H1 (cell line): ENCODE data around the gene TSPOAP1. TPM values are rescaled to one million over a fixed set of nuclear protein-coding genes. Genes with fewer than 3 reads are reported as not detected.

Experiments
- CTCF ChIA-PET: fragments of 300-600 bp; sonication (Branson Sonifier 250); formaldehyde crosslinking; loops from one replicate; lab custom pipeline; 2021; ENCODE audit not compliant: partially characterized antibody; lab: Charles Lee
- POLR2A ChIA-PET: fragments of 300-600 bp; sonication (Branson Sonifier 250); formaldehyde crosslinking; loops from one replicate; lab custom pipeline; 2021; ENCODE audit warnings: inconsistent platforms; ENCODE audit not compliant: partially characterized antibody; lab: Charles Lee
- DNase-seq, 2 experiments: peaks; one replicate each; pipeline versions ENCODE4 v3.0.0 to v3.0.0-alpha.2; 2010 to 2022; ENCODE audit warnings: low spot score in 2 of 2, low read depth in 1 of 2, mixed read lengths in 1 of 2
- FAIRE-seq: peaks from 2 replicates; lab custom pipeline; 2011; peaks lifted over from hg19 to GRCh38; lab: Jason Lieb, UNC
- H2AFZ ChIP-seq: 2 replicates; pipeline ENCODE4 v1.8.1; 2012; ENCODE audit warnings: low read length, inconsistent platforms
- H2AK5ac ChIP-seq: 2 replicates; pipeline ENCODE4 v1.6.1; 2013; ENCODE audit warnings: low read depth, low read length
- H2BK120ac ChIP-seq: replicated peaks from 2 replicates; pipeline ENCODE3; 2013; ENCODE audit warnings: low read depth, low read length, inconsistent platforms
- H2BK12ac ChIP-seq: 2 replicates; pipeline ENCODE4 v1.6.1; 2013; ENCODE audit warnings: low read depth, low read length
- H2BK15ac ChIP-seq: 2 replicates; pipeline ENCODE4 v1.6.1; 2013; ENCODE audit warnings: low read length
- H2BK20ac ChIP-seq: 2 replicates; pipeline ENCODE4 v1.6.1; 2013; ENCODE audit warnings: low read length
- H2BK5ac ChIP-seq: 2 replicates; pipeline ENCODE4 v1.6.1; 2013; ENCODE audit warnings: low read depth, low read length
- H3K14ac ChIP-seq: 2 replicates; pipeline ENCODE4 v1.6.1; 2013; ENCODE audit warnings: inconsistent platforms; ENCODE audit not compliant: insufficient read length
- H3K18ac ChIP-seq: 2 replicates; pipeline ENCODE4 v1.6.1; 2013; ENCODE audit warnings: low read length; ENCODE audit errors: extremely low read depth
- H3K23ac ChIP-seq: 2 replicates; pipeline ENCODE4 v1.6.1; 2013; ENCODE audit warnings: inconsistent platforms; ENCODE audit not compliant: insufficient read length
- H3K23me2 ChIP-seq: 2 replicates; pipeline ENCODE4 v1.6.1; 2013; ENCODE audit warnings: low read depth, low read length
- H3K27ac ChIP-seq: 2 replicates; pipeline ENCODE4 v1.6.1; 2011; ENCODE audit warnings: low read depth, low read length, inconsistent platforms
- H3K27me3 ChIP-seq, 4 experiments: replicated peaks in 1 of 4; 1 replicate in 1 of 4; 2 replicates in 3 of 4; pipeline versions ENCODE4 v1.6.1 to v1.8.1; 2011 to 2013; ENCODE audit warnings: low read length in 3 of 4, mild to moderate bottlenecking in 3 of 4, inconsistent platforms in 2 of 4, mixed read lengths in 2 of 4, moderate library complexity in 1 of 4; ENCODE audit not compliant: control insufficient read depth in 3 of 4, insufficient read depth in 3 of 4; ENCODE audit errors: extremely low read depth in 1 of 4
- H3K36me3 ChIP-seq, 4 experiments: 2 replicates each; pipeline versions ENCODE4 v1.6.1 to v1.8.1; 2011 to 2013; ENCODE audit warnings: mild to moderate bottlenecking in 4 of 4, low read length in 3 of 4, moderate library complexity in 2 of 4, control low read depth in 1 of 4, inconsistent platforms in 1 of 4; ENCODE audit not compliant: insufficient read depth in 4 of 4, control insufficient read depth in 2 of 4
- H3K4ac ChIP-seq: replicated peaks from 2 replicates; pipeline ENCODE3; 2013; ENCODE audit warnings: low read length, low read depth, mixed read lengths, inconsistent platforms; ENCODE audit not compliant: insufficient read length
- H3K4me1 ChIP-seq, 4 experiments: replicated peaks in 1 of 4; 1 replicate in 1 of 4; 2 replicates in 3 of 4; pipeline versions ENCODE4 v1.6.1 to v1.8.1; 2011 to 2013; ENCODE audit warnings: low read length in 3 of 4, inconsistent platforms in 2 of 4, mixed read lengths in 1 of 4; ENCODE audit not compliant: insufficient read depth in 4 of 4, control insufficient read depth in 3 of 4
- H3K4me2 ChIP-seq, 2 experiments: 2 replicates each; pipeline versions ENCODE4 v1.6.1 to v1.8.1; 2011 to 2013; ENCODE audit warnings: low read depth in 2 of 2, low read length in 2 of 2, control low read depth in 1 of 2, inconsistent platforms in 1 of 2, mild to moderate bottlenecking in 1 of 2; ENCODE audit not compliant: insufficient read depth in 1 of 2
- H3K4me3 ChIP-seq, 4 experiments: fragments of 200-600, 300-600 bp in 1 of 4; sonication (generic), shearing (Covaris generic), sonication (Bioruptor Twin) in 1 of 4; 2 replicates each; pipeline versions ENCODE4 v1.5.1 to v1.8.1; 2011 to 2016; ENCODE audit warnings: low read length in 4 of 4, low read depth in 3 of 4, control low read depth in 2 of 4, inconsistent platforms in 2 of 4, mild to moderate bottlenecking in 2 of 4, mixed read lengths in 1 of 4, moderate library complexity in 1 of 4; ENCODE audit not compliant: insufficient read depth in 2 of 4; ENCODE audit errors: extremely low read depth in 1 of 4
- H3K56ac ChIP-seq: replicated peaks from 2 replicates; pipeline ENCODE3; 2013; ENCODE audit warnings: low read depth, mild to moderate bottlenecking, mixed read lengths, low read length, inconsistent platforms; ENCODE audit not compliant: insufficient read length
- H3K79me1 ChIP-seq: 2 replicates; pipeline ENCODE4 v1.6.1; 2013; ENCODE audit warnings: low read depth, low read length, control low read depth
- H3K79me2 ChIP-seq, 2 experiments: 2 replicates each; pipeline versions ENCODE4 v1.6.1 to v1.8.1; 2012 to 2013; ENCODE audit warnings: low read length in 2 of 2, mild to moderate bottlenecking in 2 of 2, inconsistent platforms in 1 of 2; ENCODE audit not compliant: insufficient read depth in 2 of 2, control insufficient read depth in 1 of 2
- H3K9ac ChIP-seq, 4 experiments: replicated peaks in 1 of 4; 1 replicate in 1 of 4; 2 replicates in 3 of 4; pipeline versions ENCODE4 v1.6.1 to v1.8.1; 2011 to 2013; ENCODE audit warnings: low read depth in 3 of 4, low read length in 3 of 4, control low read depth in 2 of 4, mild to moderate bottlenecking in 2 of 4, moderate library complexity in 2 of 4, inconsistent platforms in 1 of 4; ENCODE audit errors: extremely low read depth in 1 of 4
- H3K9me3 ChIP-seq, 2 experiments: 2 replicates each; pipeline versions ENCODE4 v1.6.1 to v1.8.1; 2012 to 2013; ENCODE audit warnings: mild to moderate bottlenecking in 2 of 2, moderate library complexity in 2 of 2, control low read depth in 1 of 2, inconsistent platforms in 1 of 2, low read depth in 1 of 2, low read length in 1 of 2, mixed read lengths in 1 of 2; ENCODE audit not compliant: insufficient read depth in 2 of 2
- H4K20me1 ChIP-seq, 2 experiments: replicated peaks in 1 of 2; 2 replicates each; pipeline versions ENCODE3 to v1.8.1; 2011 to 2013; ENCODE audit warnings: inconsistent platforms in 2 of 2, low read length in 2 of 2, mild to moderate bottlenecking in 1 of 2; ENCODE audit not compliant: insufficient read depth in 2 of 2, control insufficient read depth in 1 of 2
- H4K5ac ChIP-seq: 2 replicates; pipeline ENCODE4 v1.6.1; 2013; ENCODE audit warnings: low read length, low read depth, mixed read lengths, inconsistent platforms; ENCODE audit not compliant: insufficient read length
- H4K8ac ChIP-seq: 2 replicates; pipeline ENCODE4 v1.8.0; 2013; ENCODE audit warnings: mild to moderate bottlenecking, moderate library complexity, low read length, inconsistent platforms; ENCODE audit not compliant: insufficient read depth; ENCODE audit errors: extremely low read depth
- H4K91ac ChIP-seq: replicated peaks from 2 replicates; pipeline ENCODE3; 2013; ENCODE audit warnings: low read length, mixed read lengths, inconsistent platforms; ENCODE audit not compliant: insufficient read length
- ASH2L ChIP-seq: fragments of 200-600, 300-600 bp; sonication (generic); IDR thresholded peaks from one replicate; pipeline ENCODE4 v1.7.1; 2017; ENCODE audit warnings: low read length
- BCL11A ChIP-seq, 2 experiments: IDR thresholded peaks; one replicate each; pipeline ENCODE4 v1.6.1; 2011; ENCODE audit warnings: low read depth in 2 of 2, low read length in 2 of 2, mild to moderate bottlenecking in 2 of 2
- CBX8 ChIP-seq: fragments of 300-800, 300-1000 bp; sonication (generic); IDR thresholded peaks from 2 replicates; pipeline ENCODE4 v1.7.1; 2016; ENCODE audit warnings: low read depth, low read length, borderline replicate concordance
- CEBPB ChIP-seq: IDR thresholded peaks from 2 replicates; pipeline ENCODE4 v1.6.1; 2012; ENCODE audit warnings: low read depth, low read length
- EGR1 ChIP-seq: IDR thresholded peaks from 2 replicates; pipeline ENCODE4 v1.6.1; 2011; ENCODE audit warnings: low read depth, low read length, borderline replicate concordance
- EP300 ChIP-seq, 2 experiments: IDR thresholded peaks; 1 replicate in 1 of 2; 2 replicates in 1 of 2; pipeline ENCODE4 v1.6.1; 2011 to 2012; ENCODE audit warnings: low read depth in 2 of 2, low read length in 2 of 2, mild to moderate bottlenecking in 2 of 2, borderline replicate concordance in 1 of 2, inconsistent platforms in 1 of 2, moderate library complexity in 1 of 2
- GTF2F1 ChIP-seq: IDR thresholded peaks from 2 replicates; pipeline ENCODE4 v1.6.1; 2012; ENCODE audit warnings: low read depth, low read length, improper control_type of control experiment, borderline replicate concordance
- MAFK ChIP-seq: IDR thresholded peaks from 2 replicates; pipeline ENCODE4 v1.6.1; 2012; ENCODE audit warnings: low read depth, mild to moderate bottlenecking, improper control_type of control experiment, low read length
- SIRT6 ChIP-seq: IDR thresholded peaks from one replicate; pipeline ENCODE4 v1.7.1; 2012; ENCODE audit warnings: low read length, inconsistent platforms
- SRF ChIP-seq: IDR thresholded peaks from 2 replicates; pipeline ENCODE4 v1.6.1; 2011; ENCODE audit warnings: mild to moderate bottlenecking, low read depth, low read length, moderate library complexity
- TCF12 ChIP-seq: IDR thresholded peaks from 2 replicates; pipeline ENCODE4 v1.6.1; 2011; ENCODE audit warnings: low read depth, mild to moderate bottlenecking, low read length
- WGBS, 2 experiments: shearing (Covaris generic) in 1 of 2; methylation state at CpG; one replicate each; pipeline versions ENCODE4 v1.1.6 to v1.1.7; 2013 to 2015; ENCODE audit warnings: low lambda C conversion rate in 2 of 2, mixed read lengths in 2 of 2, inconsistent platforms in 1 of 2, low coverage in 1 of 2, missing lambda C conversion rate in 1 of 2; ENCODE audit not compliant: insufficient replicate concordance in 2 of 2, insufficient coverage in 1 of 2, insufficient read length in 1 of 2; ENCODE audit errors: extremely low coverage in 1 of 2, missing lambda C conversion rate in 1 of 2; 5-methylcytosine and 5-hydroxymethylcytosine counted together
- polyA plus RNA-seq, 7 experiments: library from polyadenylated mRNA; depleted of rRNA in 3 of 7; stranded (reverse) in 5 of 7; unstranded in 2 of 7; fragments of >200 nt in 5 of 7; fragments of 200-250 nt in 2 of 7; gene quantifications; 1 replicate in 5 of 7; 2 replicates in 1 of 7; 4 replicates in 1 of 7; pipeline versions ENCODE4 v1.2.1 to v1.2.3, GENCODE V29; 2011 to 2013; ENCODE audit warnings: missing spikeins in 2 of 7, mixed read lengths in 2 of 7
- total RNA-seq: library from RNA; stranded (reverse); fragmentation: NEBNext Ultra II Directional; extraction: Animal tissue kit (Norgen Biotek cat#: 25700); gene quantifications from 2 replicates; pipeline ENCODE4 v1.2.1, GENCODE V29; 2021

The TSPOAP1 gene
- total and polyA plus RNA-seq, 2 of the 8 experiments (the other 6 are each of a cell fraction or from before 2014, with no cell fraction given): 7.6 to 9.2 TPM

DNA sequence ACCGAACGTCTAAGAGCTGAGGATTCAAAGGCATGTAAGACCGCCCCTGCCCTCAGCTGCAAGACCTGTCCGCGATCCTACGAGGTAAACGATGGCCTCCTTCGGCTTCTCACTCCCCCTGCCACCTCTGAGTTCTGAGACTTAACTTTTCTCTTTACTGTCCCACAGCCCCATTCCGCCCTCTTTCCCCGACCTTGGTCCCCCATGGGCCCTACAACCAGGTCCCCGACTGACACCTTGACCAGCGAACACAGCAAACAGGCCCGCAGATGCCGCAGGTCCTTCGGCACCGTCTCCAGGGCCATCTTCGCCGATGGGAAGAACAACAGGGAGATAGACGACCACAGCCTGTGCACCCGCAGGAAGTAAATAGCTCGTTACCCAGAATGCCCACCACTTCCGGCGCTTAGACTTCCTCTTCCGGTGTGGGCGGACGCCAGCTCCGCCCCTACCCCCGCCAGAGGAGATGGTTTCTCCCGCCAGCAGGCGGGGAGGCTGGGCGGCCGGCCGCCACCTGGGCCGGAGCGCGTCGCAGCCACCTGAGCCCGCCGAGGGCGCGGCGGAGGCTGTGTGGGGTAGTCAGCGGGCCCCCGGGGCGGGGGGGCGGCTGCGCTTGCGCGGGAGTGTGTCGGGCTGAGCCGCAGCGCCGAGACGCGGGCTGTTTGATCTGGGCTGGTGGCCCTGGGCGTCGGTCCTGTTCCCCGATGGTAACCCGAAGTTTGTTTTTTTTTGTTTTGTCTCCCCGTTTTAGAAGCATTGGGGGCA, 23.4 kb upstream of the TSPOAP1 start, which contains the start of gene SUPT4H1:
TSS of gene SUPT4H1 (minus strand) at position 371 of the 765 bp plus-strand sequence. CDS start at position 305, 66 bp downstream.
- Histone ChIP-seq H2BK12ac (peak within 1 kb of the TSS; percentile 31; the same call in 1 of the 2 replicates), H3K79me1 (no peaks in the 10 kb centered on the region), H3K4me1 (peaks cover 0 to 2% (median 0%) of the 10 kb centered on the region in 4 experiments; a peak in 1 of 7 replicates), H3K18ac (peak within 1 kb of the TSS; percentile 75), H3K23me2 (peaks cover 8% of the 10 kb centered on the region; the same call in 1 of the 2 replicates), H2AFZ (peak within 1 kb of the TSS; percentile 33; the same call in 1 of the 2 replicates), H4K91ac (peak within 1 kb of the TSS; percentile 27), H3K9ac (peak within 1 kb of the TSS; percentile 84 to 97 (median 94)), H3K27me3 (no peaks in the 10 kb centered on the region), H3K14ac (no peak within 1 kb of the TSS), H3K9me3 (no peaks in the 10 kb centered on the region), H3K4me2 (peak within 1 kb of the TSS; percentile 96 to 100), H3K4me3 (peak within 1 kb of the TSS; percentile 90 to 96 (median 94)), H3K23ac (no peak within 1 kb of the TSS), H3K36me3 (peaks cover 18 to 29% (median 26%) of the 10 kb centered on the region in 4 experiments), H2AK5ac (0 out of 2 replicates have a peak within 1 kb of the TSS, but pooled peaks have one; percentile 45), H3K56ac (peak within 1 kb of the TSS; percentile 24), H4K8ac (peak within 1 kb of the TSS; percentile 99), H2BK20ac (no peak within 1 kb of the TSS), H3K79me2 (peaks cover 0 to 13% of the 10 kb centered on the region in 2 experiments; a peak in 2 of 4 replicates), H2BK15ac (no peak within 1 kb of the TSS), H3K4ac (peak within 1 kb of the TSS; percentile 36), H2BK120ac (no peak within 1 kb of the TSS), H2BK5ac (peak within 1 kb of the TSS; percentile 71), H4K20me1 (peaks cover 4% of the 10 kb centered on the region in 2 experiments), H3K27ac (peak within 1 kb of the TSS; percentile 88), H4K5ac (peak within 1 kb of the TSS; percentile 91)
- ChIA-PET POLR2A (interaction anchor here (0.6 to 7.9 kb wide), 25 partner anchors 8 to 166 kb away, joined by 3 to 149 read pairs (median 7); partner anchors contain the start of genes MTMR4 and RNF43), CTCF (interaction anchor here (0.6 to 5.8 kb wide), 18 partner anchors 8 to 96 kb away, joined by 3 to 32 read pairs (median 8); partner anchors contain the start of gene RNF43)
- DNase-seq: peak; percentile 80 to 88
- no peak for FAIRE-seq
- 2% methylated on average over 36 of the region's 60 CpGs; no CpG with 5 or more reads in 1 of the 2 experiments for WGBS, 2 experiments
- TF ChIP-seq TCF12: 0 out of 2 replicates have a peak, but pooled peaks have one; percentile 52
- TF ChIP-seq EGR1: peak; percentile 90
- no peak for TF ChIP-seq BCL11A (IDR thresholded peaks at IDR 0.05; ENCODE audit: low read depth in 2 of 2, low read length in 2 of 2)
- TF ChIP-seq ASH2L: peak; percentile 50
- TF ChIP-seq CBX8: no peak
- peak in 1 of 2 experiments; percentile 97; a peak in 2 of 3 replicates for TF ChIP-seq EP300 (IDR thresholded peaks at IDR 0.05; ENCODE audit: borderline replicate concordance in 1 of 2, low read depth in 2 of 2, low read length in 2 of 2)
- 0 out of 2 replicates have a peak, but pooled peaks have one; percentile 52 for TF ChIP-seq GTF2F1
- TF ChIP-seq SRF: 0 out of 2 replicates have a peak, but pooled peaks have one; percentile 20
- TF ChIP-seq MAFK: no peak
- no peak for TF ChIP-seq CEBPB
- TF ChIP-seq SIRT6: no peak
